Glomerular visceral epithelial cell (primary cell): ENCODE measurements around the gene AFG1L.
"Not testable (repeated sequence)": the region's sequence is repeated elsewhere in the genome, so short reads cannot be mapped to it uniquely, and the experiment has no call there.

ENCODE experiments used
- DNase-seq: peaks from one replicate; pipeline ENCODE4 v3.0.0-alpha.2; 2016; ENCODE audit errors: extremely low spot score

AFG1L gene

DNA sequence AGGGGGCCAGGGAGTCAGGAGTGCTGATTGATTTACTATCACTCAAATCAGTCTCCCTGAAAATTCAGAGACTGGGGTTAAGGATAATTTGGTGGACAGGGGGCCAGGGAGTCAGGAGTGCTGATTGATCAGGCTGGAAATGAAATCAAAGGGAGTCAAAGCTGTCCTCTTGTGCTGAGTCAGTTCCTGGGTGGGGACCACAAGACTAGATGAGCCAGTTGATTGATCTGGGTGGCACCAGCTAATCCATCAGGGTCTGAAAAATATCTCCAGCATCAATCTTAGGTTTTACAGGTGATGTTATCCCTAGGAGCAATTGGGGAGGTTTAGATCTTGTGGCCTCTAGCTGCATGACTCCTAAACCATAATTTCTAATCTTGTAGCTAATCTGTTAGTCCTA is 6.1 kb upstream of the AFG1L start:
- DNase-seq: no peak

DNA sequence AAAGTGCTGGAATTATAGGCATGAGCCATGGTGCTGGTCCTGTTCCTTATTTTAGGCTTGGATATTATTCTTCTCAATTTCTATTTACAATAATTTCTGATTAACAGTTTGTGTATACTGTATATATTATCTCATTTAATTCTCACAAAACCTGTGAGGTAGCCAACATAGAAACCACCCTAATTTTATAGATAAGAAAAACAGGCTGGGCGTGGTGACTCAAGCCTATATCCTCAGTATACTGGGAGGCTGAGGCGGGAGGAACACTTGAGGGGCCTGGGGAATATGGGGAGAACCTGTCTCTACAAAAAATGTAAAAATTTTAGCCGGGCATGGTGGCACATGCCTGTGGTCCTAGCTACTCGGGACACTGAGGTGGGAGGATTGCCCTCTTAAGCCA is 3.8 kb upstream of the AFG1L start:
- no peak for DNase-seq

DNA sequence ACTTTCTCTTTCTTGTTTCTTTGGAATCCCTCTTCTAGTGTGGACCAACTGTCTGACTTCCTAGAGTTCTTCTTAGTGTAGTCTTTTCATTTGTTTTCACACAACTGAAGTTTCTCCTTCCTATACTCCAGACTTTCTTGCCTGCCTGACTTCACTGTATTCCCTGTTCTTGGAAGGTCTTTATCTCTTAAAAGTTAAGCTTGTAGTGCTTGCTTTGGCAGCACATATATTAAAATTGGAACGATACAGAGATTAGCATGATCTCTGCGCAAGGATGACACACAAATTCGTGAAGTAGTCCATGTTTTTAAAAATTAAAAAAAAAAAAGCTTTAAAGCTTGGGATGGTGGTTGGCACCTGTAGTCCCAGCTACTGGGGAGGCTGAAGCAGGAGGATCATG is 2.3 kb upstream of the AFG1L start:
- not testable (repeated sequence) for DNase-seq

DNA sequence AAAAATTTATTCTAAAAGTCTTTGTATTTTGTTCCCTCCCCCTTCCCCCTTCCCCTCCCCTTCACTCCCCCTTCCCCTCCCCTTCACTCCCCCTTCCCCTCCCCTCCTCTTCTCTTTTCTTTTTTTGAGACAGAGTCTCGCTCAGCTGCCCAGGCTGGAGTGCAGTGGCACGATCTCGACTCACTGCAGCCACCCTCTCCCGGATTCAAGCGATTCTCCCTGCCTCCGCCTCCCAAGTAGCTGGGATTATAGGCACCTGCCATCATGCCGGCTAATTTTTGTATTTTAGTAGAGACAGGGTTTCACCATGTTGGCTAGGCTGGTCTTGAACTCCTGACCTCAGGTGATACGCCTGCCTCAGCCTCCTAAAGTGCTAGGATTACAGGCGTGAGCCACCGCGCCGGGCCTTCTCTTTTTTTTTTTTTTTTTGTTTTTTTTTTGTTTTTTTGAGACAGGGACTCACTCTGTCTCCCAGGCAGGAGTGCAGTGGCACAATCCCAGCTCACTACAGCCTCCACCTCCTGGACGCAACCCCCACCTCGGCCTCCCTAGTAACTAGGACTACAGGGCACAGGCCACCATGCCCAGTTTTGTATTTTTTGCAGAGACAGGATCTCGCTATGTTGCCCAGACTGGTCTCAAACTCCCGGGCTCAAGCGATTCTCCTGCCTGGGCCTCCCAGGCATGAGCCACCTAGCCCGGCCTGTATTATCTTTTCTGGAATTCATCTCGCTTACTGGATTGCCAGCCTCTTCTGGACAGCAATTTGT is 1.1 kb upstream of the AFG1L start:
- no peak for DNase-seq

DNA sequence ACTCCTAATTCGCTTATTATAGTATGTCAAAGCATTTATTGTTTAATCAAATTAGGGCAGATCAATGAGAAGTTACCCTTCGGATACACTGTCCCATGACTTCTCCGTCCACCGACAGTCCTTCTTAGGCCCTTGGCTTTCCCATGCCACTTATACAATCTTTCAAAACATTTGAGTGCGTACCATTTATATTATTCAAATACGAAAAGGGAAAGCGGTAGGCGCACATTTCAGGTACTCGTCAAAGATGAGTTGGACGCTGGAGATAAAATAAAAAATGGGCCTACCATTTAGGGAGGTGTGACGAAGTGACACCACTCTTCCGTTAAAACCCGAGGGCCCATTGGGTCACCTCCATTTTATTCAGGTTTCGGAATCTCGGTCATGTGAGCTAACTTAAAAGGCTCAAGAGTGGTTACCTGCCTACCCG is 542 bp upstream of the AFG1L start:
- no peak for DNase-seq

DNA sequence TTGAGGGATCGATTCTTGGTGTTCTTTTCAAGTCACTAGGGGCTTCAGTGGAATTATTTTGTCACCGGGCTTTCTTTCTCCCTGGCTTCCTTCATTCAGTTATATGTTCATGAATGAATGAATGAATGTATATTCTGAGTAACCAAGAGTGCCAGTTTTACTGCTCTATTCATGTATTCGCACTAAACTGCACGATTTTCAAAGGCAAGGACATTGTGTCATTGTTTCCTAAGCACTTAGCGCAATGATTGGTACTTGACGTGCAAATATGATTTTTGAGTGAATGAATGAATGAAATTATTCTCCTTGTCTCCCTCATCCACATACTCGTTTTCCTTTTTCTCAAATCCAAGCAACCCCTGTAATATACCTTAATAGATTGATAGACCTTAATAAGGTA is 822 bp downstream of the AFG1L start:
- DNase-seq: no peak

DNA sequence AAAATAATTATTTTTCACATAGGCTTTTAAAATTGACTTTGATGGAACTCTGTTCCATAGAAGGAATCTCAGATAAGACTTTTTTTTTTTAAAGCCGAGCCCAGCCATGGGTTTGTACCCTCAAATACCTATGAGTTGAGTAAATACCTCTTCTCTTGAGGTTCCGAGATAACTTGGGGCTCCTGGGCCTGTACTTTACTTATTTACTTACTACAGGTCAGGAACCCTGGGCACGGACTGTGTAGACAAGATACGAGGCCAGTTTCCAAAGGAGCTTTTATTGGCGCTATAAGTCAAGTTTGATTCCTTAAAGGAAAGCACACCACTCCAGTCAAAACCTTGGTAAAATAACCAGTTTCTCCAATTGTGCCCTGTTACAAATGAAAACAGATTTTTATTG is 7.5 kb downstream of the AFG1L start:
- no peak for DNase-seq

DNA sequence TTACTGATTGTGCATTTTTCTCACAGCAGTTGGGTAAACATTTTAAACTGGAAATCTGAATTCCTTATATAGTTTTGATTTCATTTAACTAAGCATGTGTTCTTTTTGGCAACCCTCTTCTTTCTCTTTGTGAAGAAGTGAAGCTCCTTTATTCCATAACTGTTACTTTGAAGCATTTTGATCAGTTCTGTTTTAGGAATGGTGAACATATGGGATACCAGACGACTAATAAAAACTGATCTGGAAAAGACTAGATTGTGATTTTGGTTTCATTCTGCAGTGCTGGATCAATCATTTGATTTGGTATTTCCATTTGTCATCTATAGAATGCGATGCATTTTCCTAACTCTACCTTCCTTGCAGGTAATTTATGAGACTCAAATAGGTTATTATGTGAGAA is 9.8 kb downstream of the AFG1L start:
- DNase-seq: no peak

DNA sequence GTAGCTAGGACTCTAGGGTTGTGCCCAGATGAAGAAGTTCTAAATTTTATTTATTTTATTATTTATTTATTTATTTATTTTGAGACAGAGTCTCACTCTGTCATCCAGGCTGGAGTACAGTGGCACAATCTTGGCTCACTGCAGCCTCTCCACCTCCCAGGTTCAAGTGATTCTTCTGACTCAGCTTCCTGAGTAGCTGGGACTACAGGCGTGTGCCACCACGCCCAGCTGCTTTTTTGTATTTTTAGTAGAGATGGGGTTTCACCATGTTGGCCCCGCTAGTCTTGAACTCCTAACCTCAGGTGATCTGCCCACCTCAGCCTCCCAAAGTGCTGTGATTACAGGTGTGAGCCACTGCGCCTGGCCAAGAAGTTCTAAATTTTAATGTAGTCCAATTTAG is 13.8 kb downstream of the AFG1L start:
- not testable (repeated sequence) for DNase-seq

DNA sequence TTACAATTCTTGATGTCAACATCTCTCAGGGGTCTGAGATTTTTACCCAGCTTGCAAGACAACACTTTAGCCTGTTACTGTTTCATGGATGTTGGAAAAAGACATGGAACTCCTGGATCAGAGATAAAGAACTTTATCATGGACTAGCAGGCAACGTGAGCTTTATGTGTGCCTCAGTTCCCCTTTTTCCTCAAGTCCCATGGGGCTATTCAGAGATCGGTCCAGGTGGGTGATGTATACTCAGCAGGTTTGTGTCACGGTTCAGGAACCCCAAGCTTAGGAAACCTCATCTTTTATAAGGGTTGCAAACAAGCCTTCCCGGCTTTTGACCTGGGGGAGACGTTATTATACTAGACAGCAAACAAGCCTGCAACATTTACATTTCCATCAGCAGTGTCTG is 15.0 kb downstream of the AFG1L start:
- DNase-seq: no peak

DNA sequence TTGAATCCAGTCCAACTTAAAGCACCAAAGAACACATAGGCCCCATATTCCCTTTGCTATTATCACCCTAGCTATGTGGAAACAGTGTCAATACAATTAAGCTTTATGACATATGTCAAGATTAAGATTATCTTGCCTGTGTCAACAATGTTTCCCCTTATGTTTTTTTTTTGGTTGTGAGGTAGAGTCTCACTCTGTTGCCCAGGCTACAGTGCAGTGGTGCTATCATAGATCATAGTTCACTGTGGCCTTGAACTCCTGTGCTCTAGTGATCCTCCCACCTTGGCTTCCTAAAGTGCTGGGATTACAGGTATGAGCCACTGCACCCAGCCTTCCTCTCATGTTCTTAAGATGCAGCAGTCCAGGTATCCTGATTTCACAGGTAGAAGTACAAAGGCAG is 17.8 kb downstream of the AFG1L start:
- DNase-seq: no peak

DNA sequence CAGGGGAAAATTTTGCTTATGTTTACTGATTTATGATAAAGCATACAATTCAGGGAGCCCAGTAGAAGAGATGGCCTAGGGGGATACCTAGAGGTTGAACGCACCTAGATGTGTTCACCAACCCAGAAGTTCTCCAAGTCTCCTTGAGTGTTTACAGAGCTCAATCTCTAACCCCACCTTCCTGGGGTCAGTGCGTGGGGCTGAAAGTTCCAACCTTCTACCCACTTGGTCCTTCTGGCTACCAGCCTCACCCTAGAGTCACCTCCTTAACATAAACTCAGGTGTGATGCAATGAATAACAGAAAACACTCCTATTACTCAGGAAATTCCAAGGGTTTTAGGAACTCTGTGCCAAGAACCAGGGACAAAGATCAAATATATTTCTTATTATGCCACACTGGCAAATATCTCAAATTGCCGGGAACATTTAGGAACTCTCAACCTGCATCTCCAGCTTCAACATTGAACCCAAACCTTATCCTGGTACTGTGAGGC is 26.4 kb downstream of the AFG1L start:
- no peak for DNase-seq

DNA sequence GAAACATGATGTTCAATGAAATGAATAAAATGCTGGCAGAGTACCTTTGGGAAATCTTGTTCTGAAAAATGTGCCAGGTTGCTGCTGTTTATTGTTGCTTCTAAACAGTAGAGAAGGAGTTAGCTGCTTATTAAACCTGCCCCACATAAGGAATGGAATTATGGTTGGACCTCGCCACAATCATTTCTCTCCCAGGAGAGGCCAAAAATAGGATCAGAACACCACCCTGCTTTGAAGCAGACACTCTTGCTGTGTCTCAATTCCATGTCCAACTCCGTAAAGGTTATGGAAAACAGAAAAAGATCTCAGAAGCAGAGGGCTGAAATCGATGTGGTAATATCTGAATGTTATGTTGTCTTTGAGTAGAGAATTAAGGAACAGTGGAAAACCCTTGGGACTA is 27.9 kb downstream of the AFG1L start:
- no peak for DNase-seq

DNA sequence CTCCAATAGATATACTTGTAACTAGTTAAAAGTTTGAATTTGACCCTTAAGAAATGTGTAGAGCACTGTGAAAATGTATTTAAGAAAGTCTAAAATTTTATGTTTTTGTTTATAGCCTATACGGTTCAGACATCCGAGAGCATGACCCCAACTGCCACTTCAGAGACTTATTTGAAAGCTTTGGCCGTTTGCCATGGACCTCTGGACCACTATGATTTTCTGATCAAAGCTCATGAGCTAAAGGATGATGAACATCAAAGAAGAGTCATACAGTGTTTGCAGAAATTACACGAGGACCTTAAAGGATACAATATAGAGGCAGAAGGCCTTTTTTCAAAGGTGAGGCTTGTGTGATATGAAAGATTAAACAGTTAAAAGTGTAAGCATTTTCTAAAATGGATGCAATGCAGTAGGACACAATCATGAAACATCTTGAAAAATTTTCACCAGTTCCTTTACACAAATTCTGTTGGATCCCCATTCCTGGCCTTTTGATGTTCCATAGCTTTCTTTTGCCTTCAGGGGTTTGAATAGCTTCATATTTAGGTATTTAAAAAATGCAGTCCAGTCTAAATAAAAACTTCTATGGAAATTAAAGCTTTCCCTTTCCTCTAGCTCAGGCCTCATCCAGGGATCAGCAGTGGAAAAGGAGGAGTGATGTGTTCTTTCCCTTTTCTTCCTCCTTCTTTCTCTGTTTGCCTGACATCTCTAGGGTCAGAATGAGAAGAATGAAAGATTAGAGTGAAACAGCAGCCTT is 29.0 kb downstream of the AFG1L start:
- no peak for DNase-seq

DNA sequence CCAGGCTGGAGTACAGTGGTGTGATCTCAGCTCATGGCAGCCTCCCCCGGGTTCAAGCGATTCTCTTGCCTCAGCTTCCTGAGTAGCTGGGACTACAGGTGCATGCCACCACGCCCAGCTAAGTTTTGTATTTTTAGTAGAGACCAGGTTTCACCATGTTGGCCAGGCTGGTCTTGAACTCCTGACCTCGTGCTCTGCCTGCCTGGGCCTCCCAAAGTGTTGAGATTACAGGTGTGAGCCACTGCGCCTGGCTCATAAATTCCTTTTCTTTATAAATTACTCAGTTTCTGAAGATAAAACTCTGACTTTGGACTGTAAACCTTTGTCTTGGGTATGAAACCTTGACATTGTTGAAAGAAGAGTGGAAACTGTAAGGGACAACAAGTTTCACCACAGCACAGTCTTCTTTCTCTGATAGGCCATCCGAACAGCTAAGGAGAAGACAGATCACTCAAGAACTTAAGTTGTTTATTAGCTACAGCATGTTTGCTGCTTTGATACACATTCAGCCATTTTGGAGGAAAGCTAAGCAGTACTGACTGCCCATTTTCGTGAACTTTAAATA is 35.4 kb downstream of the AFG1L start:
- DNase-seq: not testable (repeated sequence)

DNA sequence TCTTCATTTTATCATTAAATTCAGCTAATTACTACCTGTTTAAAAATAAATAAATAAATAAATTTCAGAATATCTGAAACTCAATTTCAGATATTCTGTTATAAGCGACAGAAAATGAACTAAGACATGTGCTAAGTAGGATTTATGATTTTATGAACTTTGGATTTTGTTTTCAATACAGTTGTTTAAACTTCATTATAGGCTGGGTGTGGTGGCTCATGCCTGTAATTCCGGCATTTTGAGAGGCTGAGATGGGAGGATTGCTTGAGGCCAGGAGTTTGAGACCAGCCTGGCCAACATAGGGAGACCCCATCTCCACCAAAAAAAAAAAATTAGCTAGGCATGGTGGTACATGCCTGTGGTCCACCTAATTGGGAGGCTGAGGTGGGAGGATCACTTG is 36.0 kb downstream of the AFG1L start:
- DNase-seq: no peak

DNA sequence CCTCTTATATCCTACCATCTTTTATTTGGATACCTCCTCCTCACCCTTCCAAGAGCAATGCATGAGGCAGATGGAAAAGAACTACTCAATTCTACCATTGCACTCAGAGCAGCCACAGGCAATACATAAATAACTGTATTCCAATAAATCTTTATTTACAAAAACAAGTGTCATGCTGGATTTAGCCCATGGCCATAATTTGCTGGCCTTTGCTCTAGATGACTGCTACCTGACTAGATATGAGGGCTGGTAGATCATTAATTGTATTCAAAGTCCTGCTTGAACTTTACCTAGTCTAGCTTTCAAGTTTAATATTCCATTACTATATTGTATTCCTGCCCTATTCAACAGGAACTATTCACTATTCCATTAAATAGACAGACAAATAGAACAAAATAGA is 37.1 kb downstream of the AFG1L start:
- DNase-seq: no peak

DNA sequence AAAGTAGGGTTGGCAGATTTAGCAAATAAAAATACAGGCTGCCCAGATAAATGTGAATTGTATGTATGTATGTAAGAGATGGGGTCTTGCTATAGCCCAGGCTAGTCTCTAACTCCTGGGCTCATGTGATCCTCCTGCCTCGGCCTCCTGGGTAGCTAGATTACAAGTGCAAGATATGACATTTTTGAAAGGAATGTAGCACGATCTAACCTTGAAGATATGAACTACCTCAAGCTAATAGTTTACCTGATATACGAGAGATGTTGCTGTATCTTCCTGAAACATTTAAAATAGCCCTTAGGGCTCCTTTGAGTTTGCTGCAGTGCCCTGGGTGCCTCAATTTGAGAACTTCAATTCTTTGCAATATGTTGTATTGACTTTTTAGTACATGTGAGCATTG is 42.1 kb downstream of the AFG1L start:
- no peak for DNase-seq

DNA sequence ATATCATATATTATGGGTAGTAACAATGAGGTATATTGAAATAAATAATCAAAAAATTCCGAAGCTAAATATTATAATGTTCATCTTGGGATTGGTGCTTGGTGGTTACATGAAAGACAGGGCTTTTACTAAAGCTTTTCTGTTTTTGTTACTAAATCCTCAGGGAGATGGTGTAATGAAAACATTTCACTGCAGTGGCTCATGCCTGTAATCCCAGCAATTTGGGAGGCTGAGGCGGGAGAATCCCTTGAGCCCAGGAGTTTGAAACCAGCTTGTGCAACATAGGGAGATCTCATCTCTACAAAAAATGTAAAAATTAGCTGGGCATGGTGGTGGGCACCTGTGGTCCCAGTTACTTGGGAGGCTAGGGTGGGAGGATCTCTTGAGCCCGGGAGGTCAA is 42.9 kb downstream of the AFG1L start:
- DNase-seq: no peak

DNA sequence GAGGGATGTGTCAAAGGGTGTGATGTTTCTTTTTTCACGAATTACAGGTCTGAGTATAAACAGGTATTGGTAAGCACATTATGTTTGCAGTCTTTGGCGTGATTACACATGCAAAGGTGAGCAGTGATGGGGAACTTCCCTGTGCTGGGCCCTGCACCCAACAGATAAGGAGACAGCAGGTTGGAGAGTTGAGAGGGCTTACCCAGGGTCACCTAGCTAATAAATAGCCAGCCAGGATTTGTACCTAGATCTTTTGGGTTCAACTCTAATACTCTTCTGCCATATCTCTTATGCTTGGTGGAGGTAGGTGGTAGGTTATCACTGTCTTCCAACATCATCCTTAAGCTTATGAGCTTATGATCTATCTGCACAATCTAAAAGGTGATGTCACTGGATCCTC is 46.5 kb downstream of the AFG1L start:
- no peak for DNase-seq

DNA sequence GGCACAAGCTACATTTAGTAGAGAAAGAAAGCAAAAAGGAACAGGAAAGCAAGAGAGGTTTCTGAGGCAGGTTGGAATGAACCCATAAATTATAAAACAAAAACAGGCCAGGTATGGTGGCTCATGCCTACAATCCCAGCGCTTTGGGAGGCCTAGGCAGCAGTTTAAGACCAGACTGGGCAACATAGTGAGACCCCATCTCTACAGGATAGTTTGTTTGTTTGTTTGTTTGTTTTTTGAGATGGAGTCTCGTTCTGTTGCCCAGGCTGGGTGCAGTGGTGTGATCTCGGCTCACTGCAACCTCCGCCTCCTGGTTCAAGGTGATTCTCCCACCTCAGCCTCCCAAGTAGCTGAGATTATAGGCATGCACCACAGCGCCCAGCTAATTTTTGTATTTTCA is 49.0 kb downstream of the AFG1L start:
- no peak for DNase-seq

DNA sequence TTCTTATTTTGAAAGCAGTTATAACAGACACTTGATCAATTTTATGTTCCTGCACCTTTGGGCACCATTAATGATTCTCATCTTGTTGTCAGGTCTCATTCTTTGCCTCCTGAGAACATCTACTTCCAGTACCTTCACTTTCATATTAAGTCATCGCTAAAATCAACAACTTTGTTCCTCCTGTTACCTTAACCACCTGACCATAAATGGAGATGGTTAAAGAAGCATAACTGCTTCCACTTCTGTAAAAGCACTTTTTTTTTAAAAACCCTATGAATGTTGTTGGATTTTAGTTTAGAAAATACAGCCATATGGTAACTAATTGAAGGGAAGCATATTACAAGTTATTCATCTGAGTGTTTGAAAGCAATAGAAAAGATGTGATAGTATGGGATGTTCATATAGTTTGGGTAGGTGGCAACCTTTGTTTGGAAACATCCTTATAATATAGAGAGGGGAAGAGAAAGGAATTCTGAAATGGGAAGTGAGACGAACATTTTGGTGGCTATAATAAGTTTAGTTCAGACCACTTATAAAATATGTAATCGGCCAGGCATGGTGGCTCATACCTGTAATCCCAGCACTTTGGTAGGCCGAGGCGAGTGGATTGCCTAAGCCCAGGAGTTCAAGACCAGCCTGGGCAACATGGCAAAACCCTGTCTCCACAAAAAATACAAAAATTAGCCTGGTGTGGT is 53.9 kb downstream of the AFG1L start:
- no peak for DNase-seq
